ENCODE measurements around the gene PGBD1.

PGBD1 gene

GRCh38 chr6:28335040-28335563, 53.7 kb downstream of the PGBD1 start:
- Mint-ChIP-seq H3K4me3 (no peak overlapping the region), H3K4me1 (peaks cover 18% of the 10 kb centered on the region), H3K36me3 (ENCODE audit: low read depth) (peaks cover 34% of the 10 kb centered on the region), H3K27me3 (ENCODE audit: low read depth, poor library complexity) (peaks cover under 1% of the 10 kb centered on the region), H3K9me3 (peaks cover 25% of the 10 kb centered on the region), H3K27ac (no peak overlapping the region)
- no peak for TF ChIP-seq CTCF (IDR thresholded peaks at IDR 0.05)
- peak; percentile 12 for DNase-seq

- peaks cover 18% of the 10 kb centered on the region for H3K4me1 Mint-ChIP-seq
- no peak within 1 kb of the TSS for H3K27ac Mint-ChIP-seq
- peak; percentile 79 for DNase-seq
- peaks cover 7% of the 10 kb centered on the region for H3K27me3 Mint-ChIP-seq (ENCODE audit: low read depth, poor library complexity)
- no peak within 1 kb of the TSS for H3K4me3 Mint-ChIP-seq
- H3K36me3 Mint-ChIP-seq (ENCODE audit: low read depth): peaks cover 37% of the 10 kb centered on the region
- H3K9me3 Mint-ChIP-seq: peaks cover 28% of the 10 kb centered on the region
- TF ChIP-seq CTCF (IDR thresholded peaks at IDR 0.05): no peak
Measured at GRCh38 chr6:28335564-28336283, 54.4 kb downstream of the PGBD1 start, which contains the start of gene ZSCAN31. Gene ZSCAN31, minus strand, starts transcription at chr6:28336148. Its CDS starts 6,465 bp downstream, at chr6:28329683.

DNA sequence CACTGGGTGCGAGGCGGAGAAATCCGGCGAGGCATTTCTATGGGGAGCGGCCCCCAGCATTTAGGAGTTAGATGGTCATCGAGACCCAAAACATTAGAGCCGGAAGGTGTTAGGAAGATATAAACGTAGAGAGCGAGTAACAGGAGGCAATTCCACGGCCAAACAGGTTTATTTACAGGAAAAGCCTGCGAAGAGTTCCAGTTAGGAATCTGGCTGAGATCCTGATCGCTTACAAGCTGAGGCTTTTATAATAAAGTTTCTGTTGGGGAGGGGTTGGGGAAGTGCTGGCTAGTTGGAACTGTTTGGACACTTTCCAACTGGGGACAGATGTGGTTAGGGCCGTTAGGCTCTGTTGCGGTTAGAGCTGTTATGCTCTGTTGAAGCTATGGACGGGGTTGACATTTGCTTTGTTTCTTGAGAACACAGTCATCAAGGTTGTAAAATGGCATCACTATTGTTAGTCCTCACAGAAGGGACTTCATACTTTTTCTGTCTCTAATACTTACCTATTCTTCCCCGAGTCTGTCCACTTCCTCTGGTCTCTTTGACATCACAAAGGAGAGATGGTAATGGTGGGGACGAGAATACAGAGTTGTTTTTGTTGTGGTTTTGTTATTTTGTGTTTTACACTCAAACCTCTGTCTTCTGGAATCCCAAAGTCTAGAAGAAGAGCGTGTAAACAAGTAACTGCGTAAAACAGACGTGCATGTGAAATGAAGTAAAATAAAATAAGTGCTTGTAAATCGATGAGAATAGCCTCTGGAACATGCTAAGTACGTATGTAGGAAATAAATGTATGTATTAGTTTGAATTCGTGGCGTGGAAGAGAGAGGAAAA, 55.1 kb downstream of the PGBD1 start:
- H3K9me3 Mint-ChIP-seq: peaks cover 28% of the 10 kb centered on the region
- no peak overlapping the region for H3K27ac Mint-ChIP-seq
- H3K4me1 Mint-ChIP-seq: peaks cover 18% of the 10 kb centered on the region
- peaks cover 8% of the 10 kb centered on the region for H3K27me3 Mint-ChIP-seq (ENCODE audit: low read depth, poor library complexity)
- H3K36me3 Mint-ChIP-seq (ENCODE audit: low read depth): peaks cover 37% of the 10 kb centered on the region
- no peak for TF ChIP-seq CTCF (IDR thresholded peaks at IDR 0.05)
- no peak overlapping the region for H3K4me3 Mint-ChIP-seq
- peak; percentile 23 for DNase-seq

- no peak for TF ChIP-seq CTCF (IDR thresholded peaks at IDR 0.05)
- DNase-seq: no peak
- Mint-ChIP-seq H3K9me3 (peaks cover 28% of the 10 kb centered on the region), H3K4me3 (no peak overlapping the region), H3K36me3 (ENCODE audit: low read depth) (peaks cover 37% of the 10 kb centered on the region), H3K27ac (no peak overlapping the region), H3K27me3 (ENCODE audit: low read depth, poor library complexity) (peaks cover 10% of the 10 kb centered on the region), H3K4me1 (peaks cover 18% of the 10 kb centered on the region)
Measured at GRCh38 chr6:28337121-28337520, 55.7 kb downstream of the PGBD1 start.

GRCh38 chr6:28340310-28341095, 59.1 kb downstream of the PGBD1 start:
- no peak for DNase-seq
- peaks cover 13% of the 10 kb centered on the region for H3K9me3 Mint-ChIP-seq
- peaks cover 14% of the 10 kb centered on the region for H3K36me3 Mint-ChIP-seq (ENCODE audit: low read depth)
- TF ChIP-seq CTCF (IDR thresholded peaks at IDR 0.05): no peak
- H3K4me1 Mint-ChIP-seq: no peaks in the 10 kb centered on the region
- peaks cover 20% of the 10 kb centered on the region for H3K27me3 Mint-ChIP-seq (ENCODE audit: low read depth, poor library complexity)
- no peak overlapping the region for H3K4me3 Mint-ChIP-seq
- no peak overlapping the region for H3K27ac Mint-ChIP-seq
